HEK293 (cell line): ENCODE data around the gene FRAS1.

Experiments
- CTCF ChIA-PET: fragments of 350-600 bp; formaldehyde crosslinking; extraction: SDS; loops from one replicate; lab custom pipeline; 2021; ENCODE audit warnings: antibody characterized with exemption; lab: Yijun Ruan, JAX
- POLR2A ChIA-PET: fragments of 300-600 bp; formaldehyde crosslinking; extraction: SDS; loops from one replicate; lab custom pipeline; 2020; ENCODE audit warnings: antibody characterized with exemption, inconsistent platforms; lab: Yijun Ruan, JAX
- H3K27ac ChIP-seq: fragments of 200-500 bp; sonication (Bioruptor generic); 2 replicates; pipeline ENCODE4 v1.5.1; 2014; ENCODE audit warnings: low read depth, low read length, control low read depth, inconsistent platforms; ENCODE audit errors: extremely low read depth
- H3K36me3 ChIP-seq, 2 experiments: fragments of 200-500 bp in 1 of 2; sonication (Bioruptor generic) in 1 of 2; 1 replicate in 1 of 2; 2 replicates in 1 of 2; pipeline ENCODE4 v1.5.1; 2014 to 2017; ENCODE audit warnings: inconsistent platforms in 2 of 2, low read length in 2 of 2; ENCODE audit not compliant: control insufficient read depth in 2 of 2, insufficient read depth in 1 of 2
- H3K4me1 ChIP-seq: fragments of 200-500 bp; sonication (Bioruptor generic); 2 replicates; pipeline ENCODE4 v1.5.1; 2014; ENCODE audit warnings: mild to moderate bottlenecking, low read length, inconsistent platforms; ENCODE audit not compliant: control insufficient read depth, insufficient read depth
- H3K4me3 ChIP-seq: 2 replicates; pipeline ENCODE4 v1.5.1; 2011; ENCODE audit warnings: low read depth, mild to moderate bottlenecking, control low read depth, low read length, moderate library complexity
- H3K9me3 ChIP-seq: fragments of 200-500 bp; sonication (Bioruptor generic); 2 replicates; pipeline ENCODE4 v1.5.1; 2014; ENCODE audit warnings: low read depth, low read length, inconsistent platforms; ENCODE audit not compliant: control insufficient read depth, insufficient read depth
- MEIS1 ChIP-seq: sonication (generic); formaldehyde crosslinking; IDR thresholded peaks from 2 replicates; pipeline ENCODE4 v1.8.1; 2022; ENCODE audit warnings: missing genetic modification reagents, mild to moderate bottlenecking, borderline replicate concordance
- RBAK ChIP-seq: fragments of 450-650 bp; formaldehyde crosslinking; IDR thresholded peaks from 2 replicates; pipeline ENCODE4 v1.5.1; 2016; ENCODE audit warnings: missing biosample characterization, missing genetic modification characterization
- SP7 ChIP-seq: fragments of 450-650 bp; formaldehyde crosslinking; IDR thresholded peaks from 2 replicates; pipeline ENCODE4 v1.5.1; 2016; ENCODE audit warnings: missing biosample characterization, missing genetic modification characterization
- YY1 ChIP-seq: fragments of 450-650 bp; formaldehyde crosslinking; IDR thresholded peaks from 2 replicates; pipeline ENCODE4 v1.5.1; 2018; ENCODE audit warnings: missing biosample characterization, missing genetic modification characterization
- ZBTB7A ChIP-seq: fragments of 450-650 bp; formaldehyde crosslinking; IDR thresholded peaks from 2 replicates; pipeline ENCODE4 v1.5.1; 2016; ENCODE audit warnings: low read depth, missing biosample characterization, missing genetic modification characterization
- ZFP3 ChIP-seq: fragments of 450-650 bp; formaldehyde crosslinking; IDR thresholded peaks from 2 replicates; pipeline ENCODE4 v1.5.1; 2016; ENCODE audit warnings: low read depth, missing biosample characterization, missing genetic modification characterization
- ZFP41 ChIP-seq: fragments of 450-650 bp; formaldehyde crosslinking; IDR thresholded peaks from 2 replicates; pipeline ENCODE4 v1.5.1; 2016; ENCODE audit warnings: missing biosample characterization, missing genetic modification characterization, borderline replicate concordance
- ZFP69B ChIP-seq: fragments of 450-650 bp; formaldehyde crosslinking; IDR thresholded peaks from 2 replicates; pipeline ENCODE4 v1.5.1; 2016; ENCODE audit warnings: missing biosample characterization, missing genetic modification characterization
- ZNF114 ChIP-seq: fragments of 450-650 bp; formaldehyde crosslinking; IDR thresholded peaks from 2 replicates; pipeline ENCODE4 v1.5.0; 2017; ENCODE audit warnings: missing biosample characterization, missing genetic modification characterization
- ZNF140 ChIP-seq: fragments of 450-650 bp; formaldehyde crosslinking; IDR thresholded peaks from 2 replicates; pipeline ENCODE4 v1.5.1; 2016; ENCODE audit warnings: missing biosample characterization, missing genetic modification characterization
- ZNF202 ChIP-seq: fragments of 450-650 bp; formaldehyde crosslinking; IDR thresholded peaks from 2 replicates; pipeline ENCODE4 v1.5.1; 2016; ENCODE audit warnings: missing biosample characterization, missing genetic modification characterization, borderline replicate concordance
- ZNF211 ChIP-seq: fragments of 450-650 bp; formaldehyde crosslinking; IDR thresholded peaks from 2 replicates; pipeline ENCODE4 v1.5.1; 2016; ENCODE audit warnings: low read depth, missing biosample characterization, missing genetic modification characterization
- ZNF223 ChIP-seq: fragments of 450-650 bp; formaldehyde crosslinking; IDR thresholded peaks from 2 replicates; pipeline ENCODE4 v1.5.1; 2016; ENCODE audit warnings: missing biosample characterization, missing genetic modification characterization
- ZNF324 ChIP-seq: fragments of 450-650 bp; formaldehyde crosslinking; IDR thresholded peaks from 2 replicates; pipeline ENCODE4 v1.5.1; 2016; ENCODE audit warnings: missing biosample characterization, missing genetic modification characterization
- ZNF354C ChIP-seq: fragments of 450-650 bp; formaldehyde crosslinking; IDR thresholded peaks from 2 replicates; pipeline ENCODE4 v1.5.1; 2016; ENCODE audit warnings: missing biosample characterization, missing genetic modification characterization, low read depth, borderline replicate concordance
- ZNF366 ChIP-seq: fragments of 450-650 bp; formaldehyde crosslinking; conservative IDR thresholded peaks from 2 replicates; pipeline ENCODE4 v1.5.1; 2016; ENCODE audit warnings: missing biosample characterization, missing genetic modification characterization
- ZNF544 ChIP-seq: fragments of 450-650 bp; formaldehyde crosslinking; IDR thresholded peaks from 2 replicates; pipeline ENCODE4 v1.5.0; 2017; ENCODE audit warnings: missing biosample characterization, missing genetic modification characterization
- ZNF621 ChIP-seq: fragments of 450-650 bp; formaldehyde crosslinking; IDR thresholded peaks from 2 replicates; pipeline ENCODE4 v1.5.1; 2017; ENCODE audit warnings: missing biosample characterization, missing genetic modification characterization
- ZNF626 ChIP-seq: fragments of 450-650 bp; sonication (Bioruptor Pico); formaldehyde crosslinking; IDR thresholded peaks from 2 replicates; pipeline ENCODE4 v1.5.1; 2018; ENCODE audit warnings: missing biosample characterization, missing genetic modification characterization, inconsistent platforms
- ZSCAN30 ChIP-seq: fragments of 450-650 bp; IDR thresholded peaks from 2 replicates; pipeline ENCODE4 v1.5.1; 2018; ENCODE audit warnings: missing biosample characterization, mild to moderate bottlenecking, missing genetic modification characterization, moderate library complexity
- TF ChIP-seq, protein P1 (sequence below): fragments of 450-650 bp; formaldehyde crosslinking; IDR thresholded peaks from 2 replicates; pipeline ENCODE4 v1.5.1; 2017; ENCODE audit warnings: missing biosample characterization, missing genetic modification characterization
- TF ChIP-seq, protein P2 (sequence below): fragments of 450-650 bp; formaldehyde crosslinking; IDR thresholded peaks from 2 replicates; pipeline ENCODE4 v1.5.1; 2016; ENCODE audit warnings: missing biosample characterization, missing genetic modification characterization, low read depth
- TF ChIP-seq, protein P3 (sequence below): fragments of 450-650 bp; formaldehyde crosslinking; IDR thresholded peaks from 2 replicates; pipeline ENCODE4 v1.5.1; 2017; ENCODE audit warnings: missing biosample characterization, missing genetic modification characterization
- TF ChIP-seq, protein P4 (sequence below): fragments of 450-650 bp; formaldehyde crosslinking; IDR thresholded peaks from 2 replicates; pipeline ENCODE4 v1.5.1; 2016; ENCODE audit warnings: missing biosample characterization, missing genetic modification characterization

FRAS1 gene

DNA sequence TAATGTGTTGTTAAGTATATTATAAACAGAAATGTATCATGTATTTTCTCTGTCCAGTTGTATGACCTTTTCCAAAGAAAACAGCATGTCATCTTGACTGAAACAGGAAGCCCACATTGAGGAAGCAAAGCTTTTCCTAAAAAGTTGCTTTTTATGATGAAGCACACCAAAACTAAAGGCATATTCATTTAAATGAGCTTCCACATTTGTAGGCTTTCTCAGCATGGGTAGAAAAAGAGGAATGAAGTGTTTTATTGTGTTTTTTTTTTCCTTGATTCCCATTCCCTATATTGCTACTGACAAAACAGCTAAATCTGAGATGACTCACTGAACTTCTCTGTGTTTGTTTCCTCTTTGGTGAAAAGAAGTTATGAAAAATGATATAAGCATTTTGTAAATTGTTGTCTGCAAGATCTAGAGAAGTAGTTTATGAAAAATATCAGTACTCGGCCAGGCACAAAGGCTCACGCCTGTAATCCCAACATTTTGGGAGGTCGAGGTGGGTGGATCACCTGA, 32.5 kb upstream of the FRAS1 start (continued):
- TF ChIP-seq ZNF202 (tag by site-specific recombination) = no peak
- TF ChIP-seq, protein P1, sequence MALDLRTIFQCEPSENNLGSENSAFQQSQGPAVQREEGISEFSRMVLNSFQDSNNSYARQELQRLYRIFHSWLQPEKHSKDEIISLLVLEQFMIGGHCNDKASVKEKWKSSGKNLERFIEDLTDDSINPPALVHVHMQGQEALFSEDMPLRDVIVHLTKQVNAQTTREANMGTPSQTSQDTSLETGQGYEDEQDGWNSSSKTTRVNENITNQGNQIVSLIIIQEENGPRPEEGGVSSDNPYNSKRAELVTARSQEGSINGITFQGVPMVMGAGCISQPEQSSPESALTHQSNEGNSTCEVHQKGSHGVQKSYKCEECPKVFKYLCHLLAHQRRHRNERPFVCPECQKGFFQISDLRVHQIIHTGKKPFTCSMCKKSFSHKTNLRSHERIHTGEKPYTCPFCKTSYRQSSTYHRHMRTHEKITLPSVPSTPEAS (tag by site-specific recombination) = no peak
- no peak for TF ChIP-seq ZNF626 (tag by site-specific recombination)
- TF ChIP-seq ZNF223 = no peak
- TF ChIP-seq ZNF544 (tag by site-specific recombination) = no peak
- TF ChIP-seq, all 188 proteins: peak for 0

DNA sequence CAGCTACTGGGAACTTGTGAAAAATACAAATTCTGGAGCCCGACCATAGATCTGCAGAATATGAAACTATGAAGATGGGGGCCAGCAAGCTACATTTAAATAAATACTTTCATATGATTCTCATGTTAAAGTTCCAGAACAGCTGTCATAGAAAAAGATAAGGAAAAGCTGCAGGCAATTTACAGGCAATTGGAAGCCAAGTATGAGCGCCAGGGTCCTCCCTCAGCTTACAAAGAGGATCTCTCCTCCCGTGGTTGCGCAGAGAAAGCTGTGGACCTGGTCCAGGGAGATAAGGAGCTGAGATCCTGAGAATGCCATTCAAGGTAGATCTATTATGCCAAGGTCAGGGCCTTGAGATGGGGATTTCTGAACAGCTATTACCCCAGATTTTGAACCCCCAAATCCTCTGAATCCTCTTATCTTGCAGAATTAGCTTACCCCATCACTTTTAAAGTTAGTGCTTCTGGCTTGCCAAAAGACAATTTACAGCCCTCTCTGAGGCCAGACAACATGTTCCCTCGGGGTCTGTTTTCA, 25.6 kb upstream of the FRAS1 start:
- Histone ChIP-seq H3K27ac (no peak overlapping the region), H3K36me3 (no peaks in the 10 kb centered on the region), H3K4me3 (no peak overlapping the region), H3K9me3 (no peaks in the 10 kb centered on the region), H3K4me1 (0 out of 2 replicates have a peak, but pooled peaks cover 4% of the 10 kb centered on the region)
- CTCF ChIA-PET = interaction anchor here (1.5 kb wide), 1 partner anchor 38 kb away, joined by 3 read pairs; no protein-coding TSS in a partner anchor
- TF ChIP-seq, protein P2, sequence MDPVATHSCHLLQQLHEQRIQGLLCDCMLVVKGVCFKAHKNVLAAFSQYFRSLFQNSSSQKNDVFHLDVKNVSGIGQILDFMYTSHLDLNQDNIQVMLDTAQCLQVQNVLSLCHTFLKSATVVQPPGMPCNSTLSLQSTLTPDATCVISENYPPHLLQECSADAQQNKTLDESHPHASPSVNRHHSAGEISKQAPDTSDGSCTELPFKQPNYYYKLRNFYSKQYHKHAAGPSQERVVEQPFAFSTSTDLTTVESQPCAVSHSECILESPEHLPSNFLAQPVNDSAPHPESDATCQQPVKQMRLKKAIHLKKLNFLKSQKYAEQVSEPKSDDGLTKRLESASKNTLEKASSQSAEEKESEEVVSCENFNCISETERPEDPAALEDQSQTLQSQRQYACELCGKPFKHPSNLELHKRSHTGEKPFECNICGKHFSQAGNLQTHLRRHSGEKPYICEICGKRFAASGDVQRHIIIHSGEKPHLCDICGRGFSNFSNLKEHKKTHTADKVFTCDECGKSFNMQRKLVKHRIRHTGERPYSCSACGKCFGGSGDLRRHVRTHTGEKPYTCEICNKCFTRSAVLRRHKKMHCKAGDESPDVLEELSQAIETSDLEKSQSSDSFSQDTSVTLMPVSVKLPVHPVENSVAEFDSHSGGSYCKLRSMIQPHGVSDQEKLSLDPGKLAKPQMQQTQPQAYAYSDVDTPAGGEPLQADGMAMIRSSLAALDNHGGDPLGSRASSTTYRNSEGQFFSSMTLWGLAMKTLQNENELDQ (tag by site-specific recombination) = no peak
- TF ChIP-seq, protein P3, sequence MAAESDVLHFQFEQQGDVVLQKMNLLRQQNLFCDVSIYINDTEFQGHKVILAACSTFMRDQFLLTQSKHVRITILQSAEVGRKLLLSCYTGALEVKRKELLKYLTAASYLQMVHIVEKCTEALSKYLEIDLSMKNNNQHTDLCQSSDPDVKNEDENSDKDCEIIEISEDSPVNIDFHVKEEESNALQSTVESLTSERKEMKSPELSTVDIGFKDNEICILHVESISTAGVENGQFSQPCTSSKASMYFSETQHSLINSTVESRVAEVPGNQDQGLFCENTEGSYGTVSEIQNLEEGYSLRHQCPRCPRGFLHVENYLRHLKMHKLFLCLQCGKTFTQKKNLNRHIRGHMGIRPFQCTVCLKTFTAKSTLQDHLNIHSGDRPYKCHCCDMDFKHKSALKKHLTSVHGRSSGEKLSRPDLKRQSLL (tag by site-specific recombination) = no peak
- TF ChIP-seq YY1 (tag by site-specific recombination) = no peak
- TF ChIP-seq ZNF354C (tag by site-specific recombination) = no peak
- no peak for TF ChIP-seq MEIS1 (CRISPR knock-in tag)
- no peak for TF ChIP-seq ZNF211 (tag by site-specific recombination)
- no peak for TF ChIP-seq ZNF114
- TF ChIP-seq ZNF324 (tag by site-specific recombination) = no peak
- TF ChIP-seq ZNF366 = no peak
- TF ChIP-seq ZNF140 (tag by site-specific recombination) = no peak
- TF ChIP-seq ZBTB7A = no peak
- TF ChIP-seq ZFP41 (tag by site-specific recombination) = no peak
- no peak for TF ChIP-seq ZFP3 (tag by site-specific recombination)
- TF ChIP-seq ZSCAN30 (tag by site-specific recombination) = no peak
- no peak for TF ChIP-seq RBAK
- no peak for TF ChIP-seq ZNF621 (tag by site-specific recombination)
- no peak for TF ChIP-seq ZFP69B (tag by site-specific recombination)
- TF ChIP-seq, protein P4, sequence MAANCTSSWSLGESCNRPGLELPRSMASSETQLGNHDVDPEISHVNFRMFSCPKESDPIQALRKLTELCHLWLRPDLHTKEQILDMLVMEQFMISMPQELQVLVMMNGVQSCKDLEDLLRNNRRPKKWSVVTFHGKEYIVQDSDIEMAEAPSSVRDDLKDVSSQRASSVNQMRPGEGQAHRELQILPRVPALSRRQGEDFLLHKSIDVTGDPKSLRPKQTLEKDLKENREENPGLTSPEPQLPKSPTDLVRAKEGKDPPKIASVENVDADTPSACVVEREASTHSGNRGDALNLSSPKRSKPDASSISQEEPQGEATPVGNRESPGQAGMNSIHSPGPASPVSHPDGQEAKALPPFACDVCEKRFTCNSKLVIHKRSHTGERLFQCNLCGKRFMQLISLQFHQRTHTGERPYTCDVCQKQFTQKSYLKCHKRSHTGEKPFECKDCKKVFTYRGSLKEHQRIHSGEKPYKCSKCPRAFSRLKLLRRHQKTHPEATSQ = no peak
- TF ChIP-seq SP7 (tag by site-specific recombination) = no peak
- POLR2A ChIA-PET = interaction anchor here (0.7 kb wide), 1 partner anchor 26 kb away, joined by 3 read pairs; the partner anchor contains the start of gene FRAS1
